Left lung (tissue), 10 donors: ENCODE results near the gene TEDC2. TPM values are rescaled to one million over a fixed set of nuclear protein-coding genes. Genes with fewer than 3 reads are reported as not detected.

Experiments
- ATAC-seq: fragments of 200-7000 bp; cut with Tn5 transposase; one replicate; pipeline ENCODE4 v1.9.1; 2020; ENCODE audit warnings: moderate library complexity
- DNase-seq, 4 donors: peaks; one replicate each; pipeline ENCODE4 v3.0.0-alpha.2; 2013 to 2020
- H3K27ac ChIP-seq, 2 donors: fragments of 200-600 bp; sonication (generic) in 1 of 2; one replicate each; pipeline versions ENCODE4 v1.5.0 to v1.8.0; 2020 to 2021
- H3K27me3 ChIP-seq, 2 donors: fragments of 200-600 bp; sonication (generic) in 1 of 2; one replicate each; pipeline versions ENCODE4 v1.5.0 to v1.8.0; 2020 to 2021
- H3K36me3 ChIP-seq, 2 donors: fragments of 200-600 bp; sonication (generic) in 1 of 2; one replicate each; pipeline versions ENCODE4 v1.5.0 to v1.8.0; 2020 to 2021
- H3K4me1 ChIP-seq, 2 donors: fragments of 200-600 bp; one replicate each; pipeline ENCODE4 v1.8.0; 2021
- H3K4me3 ChIP-seq, 2 donors: fragments of 200-600 bp; sonication (generic) in 1 of 2; one replicate each; pipeline versions ENCODE4 v1.5.0 to v1.8.0; 2020 to 2021; ENCODE audit warnings: mild to moderate bottlenecking in 1 of 2
- H3K9me3 ChIP-seq, 2 donors: fragments of 200-600 bp; sonication (generic) in 1 of 2; one replicate each; pipeline versions ENCODE4 v1.5.0 to v1.8.0; 2020 to 2021
- intact Hi-C, 2 donors: fragments of 100-400 bp; cut with DNase I; formaldehyde crosslinking; loops; one replicate each; pipeline versions ENCODE4 v1.11.2 to v1.14.2; 2022
- polyA plus RNA-seq, 6 donors: library from polyadenylated mRNA; unstranded; fragments of 120-200 nt; gene quantifications; one replicate each; pipeline ENCODE4 v1.2.1, GENCODE V29; 2013; ENCODE audit not compliant: insufficient read length in 6 of 6
- total RNA-seq, 2 donors: library from RNA; stranded (reverse); fragmentation: NEBNext Ultra II Directional; extraction: Animal tissue kit (Norgen Biotek cat#: 25700); gene quantifications; one replicate each; pipeline ENCODE4 v1.2.1, GENCODE V29; 2021
- TF ChIP-seq, protein P1 (sequence below), 2 donors: fragments of 200-600 bp; sonication (generic) in 1 of 2; IDR thresholded peaks; one replicate each; pipeline versions ENCODE4 v1.5.0 to v1.8.0; 2021; ENCODE audit warnings: antibody characterized with exemption in 2 of 2
- donor health status: DM: no; HTN: yes; CAD: no.
- donor health status: DM: no; HTN: no; CAD: no.

Gene TEDC2
- total and polyA plus RNA-seq, 8 donors = 4.0 to 10.9 (median 8.3) TPM

DNA sequence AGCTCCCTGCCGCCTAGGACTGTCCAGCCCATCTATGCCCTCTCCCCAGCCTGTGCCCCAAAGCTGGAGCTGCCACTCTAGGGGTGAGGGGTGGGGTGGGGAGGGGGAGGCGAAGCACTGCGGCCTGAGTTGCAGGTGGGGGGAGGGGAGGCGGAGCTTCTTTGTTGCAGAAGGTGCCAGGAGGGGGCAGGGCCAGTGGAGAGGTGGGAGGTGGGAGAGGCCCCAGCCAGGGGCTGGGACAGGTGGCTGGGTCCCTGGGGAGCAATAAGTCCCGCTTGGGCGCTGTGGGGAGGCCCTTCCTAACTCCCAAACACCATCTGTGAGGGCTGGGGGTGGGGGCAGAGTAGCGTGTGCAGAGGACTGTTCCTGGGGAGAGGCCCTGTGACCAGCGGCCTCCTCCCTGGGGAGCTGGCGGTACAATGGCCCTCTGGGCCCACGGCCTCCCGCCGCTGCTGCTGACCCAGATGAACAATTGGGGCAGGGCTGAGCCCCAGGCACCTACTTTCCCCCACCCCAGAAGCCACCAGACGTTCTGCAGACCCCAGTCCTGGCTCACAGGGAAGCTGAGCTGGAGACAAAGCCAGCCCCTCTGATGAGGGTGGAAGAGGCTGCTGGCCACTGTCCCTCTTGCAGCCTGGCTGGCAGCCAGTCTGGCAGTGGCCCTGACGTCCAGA is 9.0 kb downstream of the TEDC2 start:
- H3K36me3 ChIP-seq = no peaks in the 10 kb centered on the region
- peaks cover 20 to 58% of the 10 kb centered on the region in 2 donors for H3K4me1 ChIP-seq
- no peaks in the 10 kb centered on the region for H3K9me3 ChIP-seq
- TF ChIP-seq, protein P1, sequence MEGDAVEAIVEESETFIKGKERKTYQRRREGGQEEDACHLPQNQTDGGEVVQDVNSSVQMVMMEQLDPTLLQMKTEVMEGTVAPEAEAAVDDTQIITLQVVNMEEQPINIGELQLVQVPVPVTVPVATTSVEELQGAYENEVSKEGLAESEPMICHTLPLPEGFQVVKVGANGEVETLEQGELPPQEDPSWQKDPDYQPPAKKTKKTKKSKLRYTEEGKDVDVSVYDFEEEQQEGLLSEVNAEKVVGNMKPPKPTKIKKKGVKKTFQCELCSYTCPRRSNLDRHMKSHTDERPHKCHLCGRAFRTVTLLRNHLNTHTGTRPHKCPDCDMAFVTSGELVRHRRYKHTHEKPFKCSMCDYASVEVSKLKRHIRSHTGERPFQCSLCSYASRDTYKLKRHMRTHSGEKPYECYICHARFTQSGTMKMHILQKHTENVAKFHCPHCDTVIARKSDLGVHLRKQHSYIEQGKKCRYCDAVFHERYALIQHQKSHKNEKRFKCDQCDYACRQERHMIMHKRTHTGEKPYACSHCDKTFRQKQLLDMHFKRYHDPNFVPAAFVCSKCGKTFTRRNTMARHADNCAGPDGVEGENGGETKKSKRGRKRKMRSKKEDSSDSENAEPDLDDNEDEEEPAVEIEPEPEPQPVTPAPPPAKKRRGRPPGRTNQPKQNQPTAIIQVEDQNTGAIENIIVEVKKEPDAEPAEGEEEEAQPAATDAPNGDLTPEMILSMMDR (IDR thresholded peaks at IDR 0.05) = no peak
- H3K4me3 ChIP-seq = no peak overlapping the region
- ATAC-seq (peak; percentile 10), DNase-seq (peak in 1 of 4 donors; percentile 77)
- no peak overlapping the region for H3K27ac ChIP-seq
- H3K27me3 ChIP-seq = peaks cover 0 to 75% of the 10 kb centered on the region in 2 donors
- intact Hi-C loops = no loop called here

DNA sequence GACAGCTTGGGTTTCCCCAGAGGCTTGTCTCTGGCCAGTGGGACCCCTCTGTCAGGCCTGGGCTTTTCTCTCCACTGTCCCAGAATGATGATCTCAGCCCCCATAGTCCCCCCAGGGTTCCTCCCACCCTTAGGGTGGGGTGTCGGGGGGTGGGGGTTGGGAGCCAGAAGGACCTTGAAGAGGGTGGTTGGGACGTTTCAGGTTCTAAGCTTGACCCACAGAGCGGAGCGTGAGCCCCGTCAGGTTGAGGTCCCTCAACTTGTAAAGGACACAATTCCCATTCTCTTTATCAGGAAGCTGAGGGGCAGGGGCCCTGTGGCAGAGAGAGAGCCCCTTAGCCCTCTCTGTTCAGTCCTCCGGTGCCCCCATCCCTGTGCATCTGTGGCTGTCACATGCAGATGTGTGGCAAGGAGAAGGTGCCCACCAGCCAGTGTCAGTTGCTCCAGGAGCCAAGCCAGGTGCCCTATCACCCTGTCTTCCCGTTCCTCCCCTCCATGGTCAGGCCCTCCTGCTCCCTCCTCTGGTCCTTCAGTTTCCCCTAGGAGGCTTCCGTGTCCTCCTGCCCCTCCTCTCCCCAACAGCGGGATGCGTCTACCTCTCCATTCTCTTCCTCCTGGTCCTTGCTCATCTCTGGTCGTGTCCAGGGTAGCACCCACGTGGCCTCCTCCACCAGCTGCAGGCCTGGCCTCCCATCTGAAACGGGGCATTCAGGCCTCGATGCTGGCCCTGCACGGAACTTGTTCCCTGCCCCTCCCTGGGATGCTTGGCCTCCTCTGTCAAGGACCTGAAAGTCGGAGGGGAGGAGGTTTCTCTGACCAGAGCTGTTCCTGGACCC is 9.7 kb downstream of the TEDC2 start:
- intact Hi-C loops = no loop called here
- H3K4me3 ChIP-seq = no peak overlapping the region
- TF ChIP-seq, protein P1 (IDR thresholded peaks at IDR 0.05) = no peak
- no peaks in the 10 kb centered on the region for H3K9me3 ChIP-seq
- no peaks in the 10 kb centered on the region for H3K36me3 ChIP-seq
- no peak overlapping the region for H3K27ac ChIP-seq
- DNase-seq (no peak), ATAC-seq (no peak)
- peaks cover 0 to 82% of the 10 kb centered on the region in 2 donors for H3K27me3 ChIP-seq
- peaks cover 20 to 65% of the 10 kb centered on the region in 2 donors for H3K4me1 ChIP-seq

DNA sequence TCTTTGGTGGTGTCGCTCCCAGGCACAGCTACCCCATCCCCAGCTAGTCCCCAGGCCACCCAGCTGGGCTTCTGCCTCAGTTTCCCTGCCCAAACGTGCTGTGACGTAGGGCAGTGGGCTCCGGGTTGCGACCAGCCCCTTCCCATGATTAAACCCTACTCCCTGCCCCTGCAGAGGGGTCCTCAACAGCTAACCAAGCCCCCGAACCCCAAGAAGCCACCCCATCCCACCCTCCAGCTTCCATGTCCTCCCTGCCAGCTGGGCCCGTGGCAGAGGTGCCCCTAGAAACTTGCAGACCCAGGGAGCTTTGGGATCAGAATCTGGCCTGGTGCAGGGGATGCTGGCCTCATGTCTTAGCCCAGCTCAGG is 10.3 kb downstream of the TEDC2 start:
- Histone ChIP-seq H3K36me3 (no peaks in the 10 kb centered on the region), H3K4me3 (no peak overlapping the region), H3K27ac (no peak overlapping the region), H3K27me3 (peaks cover 0 to 82% of the 10 kb centered on the region in 2 donors), H3K4me1 (peaks cover 20 to 65% of the 10 kb centered on the region in 2 donors), H3K9me3 (no peaks in the 10 kb centered on the region)
- ATAC-seq (no peak), DNase-seq (no peak)
- intact Hi-C loops = no loop called here
- TF ChIP-seq, protein P1 (IDR thresholded peaks at IDR 0.05) = no peak

DNA sequence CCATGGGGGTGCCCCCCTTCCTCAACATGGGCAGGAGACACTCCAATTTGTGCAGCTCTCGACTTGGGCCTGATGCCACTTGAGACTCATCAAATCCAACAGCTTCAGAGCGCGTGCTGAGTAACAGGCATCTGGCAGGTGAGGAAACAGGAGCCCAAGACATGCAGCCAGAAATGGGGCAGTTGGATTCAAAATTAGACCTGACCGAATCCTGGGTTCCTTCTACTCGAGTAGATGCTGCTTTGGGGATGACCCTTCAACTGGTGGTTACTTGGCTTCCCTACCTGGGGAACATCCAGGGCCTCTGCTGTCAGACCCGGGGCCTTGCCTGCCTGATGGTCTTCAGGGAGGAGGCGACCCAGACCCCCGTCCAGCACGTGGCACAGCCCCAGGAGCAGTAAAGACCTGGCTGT is 10.7 kb downstream of the TEDC2 start:
- intact Hi-C loops = no loop called here
- DNase-seq (no peak), ATAC-seq (no peak)
- peaks cover 0 to 82% of the 10 kb centered on the region in 2 donors for H3K27me3 ChIP-seq
- no peak overlapping the region for H3K27ac ChIP-seq
- no peaks in the 10 kb centered on the region for H3K9me3 ChIP-seq
- H3K4me1 ChIP-seq = peaks cover 21 to 69% of the 10 kb centered on the region in 2 donors
- no peaks in the 10 kb centered on the region for H3K36me3 ChIP-seq
- H3K4me3 ChIP-seq = no peak overlapping the region
- TF ChIP-seq, protein P1 (IDR thresholded peaks at IDR 0.05) = no peak

DNA sequence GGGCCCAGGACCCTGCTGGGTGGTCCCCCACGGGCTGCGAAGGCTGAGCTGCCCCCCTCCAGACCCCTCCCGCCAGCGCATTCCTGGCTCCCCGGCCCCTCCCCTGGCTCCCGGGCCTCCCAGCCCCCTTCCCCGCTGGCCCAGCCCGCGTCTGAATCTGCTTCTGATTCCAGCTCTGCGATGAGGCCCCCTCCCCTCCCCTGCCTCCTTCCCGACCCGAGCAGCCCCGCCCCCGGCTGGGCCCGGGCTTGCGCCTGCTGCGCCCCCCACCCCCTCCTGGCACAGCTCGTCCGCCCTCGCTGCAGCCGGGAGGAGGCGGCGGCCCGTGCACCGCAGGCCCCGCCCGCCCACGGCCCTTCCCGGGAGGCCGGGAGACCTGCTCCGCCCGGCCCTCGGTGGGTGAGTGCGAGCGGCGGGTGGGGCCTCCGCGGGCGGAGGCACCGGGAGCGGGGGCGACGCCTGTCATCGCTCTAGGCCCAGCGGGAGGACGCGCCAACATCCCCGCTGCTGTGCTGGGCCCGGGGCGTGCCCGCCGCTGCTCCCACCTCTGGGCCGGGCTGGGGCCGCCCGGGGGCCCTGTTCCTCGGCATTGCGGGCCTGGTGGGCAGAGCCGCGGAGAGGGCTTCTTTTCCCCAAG is 11.2 kb downstream of the TEDC2 start, which contains the start of gene NTN3:
NTN3 (plus strand) TSS at position 282 of the 637 bp plus-strand sequence. CDS start 405 bp downstream, outside the sequence.
- Histone ChIP-seq H3K9me3 (no peaks in the 10 kb centered on the region), H3K4me1 (peaks cover 26 to 74% of the 10 kb centered on the region in 2 donors), H3K4me3 (peak within 1 kb of the TSS in 1 of 2 donors; percentile 1), H3K36me3 (no peaks in the 10 kb centered on the region), H3K27ac (no peak within 1 kb of the TSS), H3K27me3 (peaks cover 0 to 82% of the 10 kb centered on the region in 2 donors)
- peak; percentile 5 for ATAC-seq
- intact Hi-C loops = no loop called here
- DNase-seq = peak in 1 of 4 donors; percentile 89
- TF ChIP-seq, protein P1 (IDR thresholded peaks at IDR 0.05) = no peak
